ENCODE data around the gene FGD2. TPM values are rescaled to one million over a fixed set of nuclear protein-coding genes. Genes with fewer than 3 reads are reported as not detected.

The FGD2 gene
- total RNA-seq, 5 donors from 2014 or later (not counting 1 experiment from before 2014, with no cell fraction given): 2.8 to 11.1 (median 3.3) TPM

GRCh38 chr6:37025621-37026466 is 20.4 kb downstream of the FGD2 start:
- Histone ChIP-seq H3K9me3 (no peaks in the 10 kb centered on the region), H3K4me1 (ENCODE audit: control insufficient read depth in 1 of 2, extremely low read depth in 1 of 2, insufficient read depth in 2 of 2, low read length in 2 of 2) (peaks cover 6 to 38% of the 10 kb centered on the region in 2 experiments), H3K27me3 (replicated peaks in 1 of 2; ENCODE audit: control insufficient read depth in 2 of 2, extremely low read depth in 1 of 2, insufficient read depth in 2 of 2, low read length in 1 of 2) (no peaks in the 10 kb centered on the region), H3K4me3 (ENCODE audit: control insufficient read depth in 1 of 2, extremely low read depth in 1 of 2, low read length in 1 of 2) (no peak overlapping the region), H3K36me3 (ENCODE audit: control insufficient read depth in 2 of 2, extremely low read depth in 1 of 2, insufficient read depth in 1 of 2, low read length in 1 of 2) (peaks cover 0 to 2% of the 10 kb centered on the region in 2 donors), H3K27ac (ENCODE audit: low read length) (no peak overlapping the region)
- 96% methylated on average over 23 of the region's 24 CpGs for WGBS (ENCODE audit: insufficient coverage)
- POLR2A ChIA-PET: interaction anchor here (0.6 to 0.7 kb wide), 2 partner anchors 18 to 217 kb away, joined by 3 to 5 read pairs; no protein-coding TSS in a partner anchor
- H3K4me1 Mint-ChIP-seq: peaks cover 44 to 62% (median 54%) of the 10 kb centered on the region in 3 donors
- no peaks in the 10 kb centered on the region for H3K27me3 Mint-ChIP-seq
- peak overlapping the region; percentile 22 to 31 for H3K27ac Mint-ChIP-seq
- H3K4me3 Mint-ChIP-seq: no peak overlapping the region
- CTCF ChIA-PET: interaction anchor here (0.5 to 1.1 kb wide), 6 partner anchors 22 to 822 kb away, joined by 4 to 19 read pairs (median 4); no protein-coding TSS in a partner anchor
- no peaks in the 10 kb centered on the region for H3K36me3 Mint-ChIP-seq
- no peak for ATAC-seq (replicated peaks in 1 of 4)
- H3K9me3 Mint-ChIP-seq: peaks cover 0 to 4% (median 0%) of the 10 kb centered on the region in 3 donors
- no peak for DNase-seq

- no peak overlapping the region for H3K27ac ChIP-seq (ENCODE audit: low read length)
- Mint-ChIP-seq H3K27me3 (no peaks in the 10 kb centered on the region), H3K36me3 (no peaks in the 10 kb centered on the region), H3K4me3 (no peak overlapping the region), H3K9me3 (peaks cover 0 to 4% (median 0%) of the 10 kb centered on the region in 3 donors), H3K27ac (no peak overlapping the region), H3K4me1 (peaks cover 32 to 51% (median 42%) of the 10 kb centered on the region in 3 donors)
- H3K27me3 ChIP-seq (replicated peaks in 1 of 2; ENCODE audit: control insufficient read depth in 2 of 2, extremely low read depth in 1 of 2, insufficient read depth in 2 of 2, low read length in 1 of 2): no peaks in the 10 kb centered on the region
- no peak overlapping the region for H3K4me3 ChIP-seq (ENCODE audit: control insufficient read depth in 1 of 2, extremely low read depth in 1 of 2, low read length in 1 of 2)
- no peaks in the 10 kb centered on the region for H3K9me3 ChIP-seq
- ChIA-PET CTCF (interaction anchor here (0.6 to 3.4 kb wide), 3 partner anchors 145 to 182 kb away, joined by 3 to 11 read pairs (median 6); no protein-coding TSS in a partner anchor), POLR2A (interaction anchor here (0.5 to 0.7 kb wide), 4 partner anchors 36 to 216 kb away, joined by 3 to 9 read pairs (median 5); no protein-coding TSS in a partner anchor)
- H3K4me1 ChIP-seq (ENCODE audit: control insufficient read depth in 1 of 2, extremely low read depth in 1 of 2, insufficient read depth in 2 of 2, low read length in 2 of 2): peaks cover 2 to 27% of the 10 kb centered on the region in 2 experiments
- peaks cover 0 to 2% of the 10 kb centered on the region in 2 donors for H3K36me3 ChIP-seq (ENCODE audit: control insufficient read depth in 2 of 2, extremely low read depth in 1 of 2, insufficient read depth in 1 of 2, low read length in 1 of 2)
- no peak for ATAC-seq (replicated peaks in 1 of 4)
- 89% methylated on average over 15 of the region's 15 CpGs for WGBS (ENCODE audit: insufficient coverage)
- DNase-seq: no peak
Observed at GRCh38 chr6:37027036-37027720, 21.7 kb downstream of the FGD2 start.

GRCh38 chr6:37027811-37028469 is 22.5 kb downstream of the FGD2 start:
- peak overlapping the region in 1 of 2 donors; percentile 11 for H3K27ac Mint-ChIP-seq
- ATAC-seq (replicated peaks in 1 of 4) (no peak), DNase-seq (no peak)
- Histone ChIP-seq H3K4me1 (ENCODE audit: control insufficient read depth in 1 of 2, extremely low read depth in 1 of 2, insufficient read depth in 2 of 2, low read length in 2 of 2) (peaks cover 0 to 19% of the 10 kb centered on the region in 2 experiments), H3K27ac (ENCODE audit: low read length) (no peak overlapping the region), H3K9me3 (no peaks in the 10 kb centered on the region), H3K36me3 (ENCODE audit: control insufficient read depth in 2 of 2, extremely low read depth in 1 of 2, insufficient read depth in 1 of 2, low read length in 1 of 2) (peaks cover 0 to 2% of the 10 kb centered on the region in 2 donors), H3K4me3 (ENCODE audit: control insufficient read depth in 1 of 2, extremely low read depth in 1 of 2, low read length in 1 of 2) (no peak overlapping the region), H3K27me3 (replicated peaks in 1 of 2; ENCODE audit: control insufficient read depth in 2 of 2, extremely low read depth in 1 of 2, insufficient read depth in 2 of 2, low read length in 1 of 2) (no peaks in the 10 kb centered on the region)
- H3K36me3 Mint-ChIP-seq: no peaks in the 10 kb centered on the region
- ChIA-PET POLR2A (interaction anchor here (0.5 to 0.7 kb wide), 3 partner anchors 21 to 151 kb away, joined by 3 to 6 read pairs (median 4); no protein-coding TSS in a partner anchor), CTCF (interaction anchor here (0.6 to 3.4 kb wide), 8 partner anchors 8 to 259 kb away, joined by 3 to 13 read pairs (median 6); no protein-coding TSS in a partner anchor)
- H3K4me3 Mint-ChIP-seq: no peak overlapping the region
- peaks cover 0 to 4% (median 0%) of the 10 kb centered on the region in 3 donors for H3K9me3 Mint-ChIP-seq
- H3K27me3 Mint-ChIP-seq: no peaks in the 10 kb centered on the region
- WGBS (ENCODE audit: insufficient coverage): 98% methylated on average over 11 of the region's 17 CpGs
- peaks cover 24 to 45% (median 35%) of the 10 kb centered on the region in 3 donors for H3K4me1 Mint-ChIP-seq

GRCh38 chr6:37029249-37029971 is 24.0 kb downstream of the FGD2 start:
- Histone ChIP-seq H3K36me3 (ENCODE audit: control insufficient read depth in 2 of 2, extremely low read depth in 1 of 2, insufficient read depth in 1 of 2, low read length in 1 of 2) (peaks cover 0 to 2% of the 10 kb centered on the region in 2 donors), H3K4me3 (ENCODE audit: control insufficient read depth in 1 of 2, extremely low read depth in 1 of 2, low read length in 1 of 2) (no peak overlapping the region), H3K4me1 (ENCODE audit: control insufficient read depth in 1 of 2, extremely low read depth in 1 of 2, insufficient read depth in 2 of 2, low read length in 2 of 2) (peaks cover 0 to 16% of the 10 kb centered on the region in 2 experiments), H3K27me3 (replicated peaks in 1 of 2; ENCODE audit: control insufficient read depth in 2 of 2, extremely low read depth in 1 of 2, insufficient read depth in 2 of 2, low read length in 1 of 2) (no peaks in the 10 kb centered on the region), H3K27ac (ENCODE audit: low read length) (no peak overlapping the region), H3K9me3 (no peaks in the 10 kb centered on the region)
- H3K9me3 Mint-ChIP-seq: peaks cover 0 to 4% (median 0%) of the 10 kb centered on the region in 3 donors
- no peak overlapping the region for H3K4me3 Mint-ChIP-seq
- DNase-seq: peak in 19 of 35 experiments; percentile 16 to 65 (median 28)
- POLR2A ChIA-PET: no interaction called here
- H3K27ac Mint-ChIP-seq: peak overlapping the region; percentile 2 to 61
- H3K36me3 Mint-ChIP-seq: no peaks in the 10 kb centered on the region
- no CpG with 5 or more reads among the region's 4 CpGs for WGBS (ENCODE audit: insufficient coverage)
- CTCF ChIA-PET: interaction anchor here (0.5 to 3.4 kb wide), 9 partner anchors 10 to 180 kb away, joined by 3 to 13 read pairs (median 6); partner anchors contain the start of gene PIM1 (in 1 of the 2)
- H3K27me3 Mint-ChIP-seq: no peaks in the 10 kb centered on the region
- ATAC-seq (replicated peaks in 1 of 4): peak; percentile 64 to 75 (median 67)
- peaks cover 25 to 47% (median 28%) of the 10 kb centered on the region in 3 donors for H3K4me1 Mint-ChIP-seq

GRCh38 chr6:37030599-37030998 is 25.1 kb downstream of the FGD2 start:
- peaks cover 22 to 40% (median 27%) of the 10 kb centered on the region in 3 donors for H3K4me1 Mint-ChIP-seq
- H3K9me3 Mint-ChIP-seq: peaks cover 0 to 4% (median 0%) of the 10 kb centered on the region in 3 donors
- peak overlapping the region in 1 of 2 donors; percentile 41 for H3K27ac Mint-ChIP-seq
- Histone ChIP-seq H3K4me3 (ENCODE audit: control insufficient read depth in 1 of 2, extremely low read depth in 1 of 2, low read length in 1 of 2) (no peak overlapping the region), H3K27me3 (replicated peaks in 1 of 2; ENCODE audit: control insufficient read depth in 2 of 2, extremely low read depth in 1 of 2, insufficient read depth in 2 of 2, low read length in 1 of 2) (no peaks in the 10 kb centered on the region), H3K4me1 (ENCODE audit: control insufficient read depth in 1 of 2, extremely low read depth in 1 of 2, insufficient read depth in 2 of 2, low read length in 2 of 2) (peaks cover 0 to 10% of the 10 kb centered on the region in 2 experiments), H3K27ac (ENCODE audit: low read length) (no peak overlapping the region), H3K36me3 (ENCODE audit: control insufficient read depth in 2 of 2, extremely low read depth in 1 of 2, insufficient read depth in 1 of 2, low read length in 1 of 2) (peaks cover 0 to 2% of the 10 kb centered on the region in 2 donors), H3K9me3 (no peaks in the 10 kb centered on the region)
- ATAC-seq (replicated peaks in 1 of 4) (no peak), DNase-seq (no peak)
- CTCF ChIA-PET: interaction anchor here in 1 of 2 donors (1.0 to 3.4 kb wide), 3 partner anchors 15 to 179 kb away, joined by 4 to 11 read pairs (median 5); no protein-coding TSS in a partner anchor
- POLR2A ChIA-PET: no interaction called here
- H3K4me3 Mint-ChIP-seq: no peak overlapping the region
- no peaks in the 10 kb centered on the region for H3K36me3 Mint-ChIP-seq
- H3K27me3 Mint-ChIP-seq: no peaks in the 10 kb centered on the region
- no CpG with 5 or more reads among the region's 2 CpGs for WGBS (ENCODE audit: insufficient coverage)
